ENCODE measurements around the gene VEPH1. TPM values are rescaled to one million over a fixed set of nuclear protein-coding genes. Genes with fewer than 3 reads are reported as not detected.

Gene VEPH1
- total RNA-seq, 1 donor, result 152 TPM

- H3K4me3 ChIP-seq (ENCODE audit: low read depth, low read length), result peak overlapping the region; percentile 42
- TF ChIP-seq CTCF (IDR thresholded peaks at IDR 0.05; ENCODE audit: insufficient read depth, low read length), result no peak
- no peak for DNase-seq (ENCODE audit: low read depth)
Measured at GRCh38 chr3:157531771-157532170, 28.6 kb upstream of the VEPH1 start.

GRCh38 chr3:157531301-157531660, 28.1 kb upstream of the VEPH1 start:
- peak; percentile 83 for DNase-seq (ENCODE audit: low read depth)
- peak overlapping the region; percentile 47 for H3K4me3 ChIP-seq (ENCODE audit: low read depth, low read length)
- TF ChIP-seq CTCF (IDR thresholded peaks at IDR 0.05; ENCODE audit: insufficient read depth, low read length), result no peak

- peak overlapping the region; percentile 53 for H3K4me3 ChIP-seq (ENCODE audit: low read depth, low read length)
- DNase-seq (ENCODE audit: low read depth), result peak; percentile 78
- no peak for TF ChIP-seq CTCF (IDR thresholded peaks at IDR 0.05; ENCODE audit: insufficient read depth, low read length)
Measured at GRCh38 chr3:157530637-157531300, 27.6 kb upstream of the VEPH1 start.

GRCh38 chr3:157529751-157530150, 26.5 kb upstream of the VEPH1 start:
- H3K4me3 ChIP-seq (ENCODE audit: low read depth, low read length), result no peak overlapping the region
- DNase-seq (ENCODE audit: low read depth), result no peak
- no peak for TF ChIP-seq CTCF (IDR thresholded peaks at IDR 0.05; ENCODE audit: insufficient read depth, low read length)

- no peak for TF ChIP-seq CTCF (IDR thresholded peaks at IDR 0.05; ENCODE audit: insufficient read depth, low read length)
- DNase-seq (ENCODE audit: low read depth), result no peak
- no peak overlapping the region for H3K4me3 ChIP-seq (ENCODE audit: low read depth, low read length)
Measured at GRCh38 chr3:157529085-157529484, 25.9 kb upstream of the VEPH1 start.

GRCh38 chr3:157527131-157527881, 24.1 kb upstream of the VEPH1 start:
- H3K4me3 ChIP-seq (ENCODE audit: low read depth, low read length), result no peak overlapping the region
- DNase-seq (ENCODE audit: low read depth), result peak; percentile 53
- TF ChIP-seq CTCF (IDR thresholded peaks at IDR 0.05; ENCODE audit: insufficient read depth, low read length), result no peak
